Vagina (tissue), 2 donors: ENCODE results near the gene R3HDM4. TPM values are rescaled to one million over a fixed set of nuclear protein-coding genes. Genes with fewer than 3 reads are reported as not detected.

Experiments used
- DNase-seq, 2 donors: peaks; one replicate each; pipeline ENCODE4 v3.0.0-alpha.2; 2017; ENCODE audit errors: extremely low spot score in 2 of 2
- H3K27ac ChIP-seq: fragments of 200-600 bp; sonication (generic); one replicate; pipeline ENCODE4 v1.5.1; 2019
- H3K27me3 ChIP-seq: fragments of 200-600 bp; sonication (generic); one replicate; pipeline ENCODE4 v1.5.1; 2019
- H3K36me3 ChIP-seq, 2 donors: fragments of 200-600 bp; sonication (generic); one replicate each; pipeline ENCODE4 v1.5.1; 2017 to 2019
- H3K4me1 ChIP-seq: fragments of 200-600 bp; sonication (generic); one replicate; pipeline ENCODE4 v1.5.1; 2019
- H3K4me3 ChIP-seq, 2 donors: fragments of 200-600 bp; sonication (generic); 1 replicate in 1 of 2; 2 replicates in 1 of 2; pipeline ENCODE4 v1.5.1; 2016 to 2019
- H3K9me3 ChIP-seq: fragments of 200-600 bp; sonication (generic); one replicate; pipeline ENCODE4 v1.5.1; 2019
- POLR2A ChIP-seq, 2 donors: fragments of 450-650 bp; IDR thresholded peaks; one replicate each; pipeline ENCODE4 v1.6.1; 2017; ENCODE audit warnings: antibody characterized with exemption in 2 of 2, mild to moderate bottlenecking in 2 of 2, moderate library complexity in 2 of 2
- POLR2AphosphoS5 ChIP-seq, 2 donors: sonication (generic); formaldehyde crosslinking; IDR thresholded peaks; one replicate each; pipeline ENCODE4 v1.9.0; 2017; ENCODE audit warnings: antibody characterized with exemption in 2 of 2, mild to moderate bottlenecking in 2 of 2, low read depth in 1 of 2; ENCODE audit not compliant: insufficient read depth in 1 of 2
- intact Hi-C: fragments of 100-400 bp; cut with DNase I; formaldehyde crosslinking; loops from one replicate; pipeline ENCODE4 v1.15.1; 2023
- total RNA-seq: library from RNA; depleted of rRNA; stranded (reverse); fragments of >200 nt; gene quantifications from one replicate; pipeline ENCODE4 v1.2.3, GENCODE V29; 2016
- TF ChIP-seq, protein P1 (sequence below), 3 experiments: fragments of 450-650 bp in 2 of 3; fragments of 200-600 bp in 1 of 3; sonication (generic) in 1 of 3; IDR thresholded peaks; one replicate each; pipeline ENCODE4 v1.5.1; 2017 to 2019; ENCODE audit warnings: antibody characterized with exemption in 3 of 3, mild to moderate bottlenecking in 2 of 3, moderate library complexity in 2 of 3

R3HDM4 gene
- total RNA-seq, 1 donor from 2014 or later: 41.3 TPM

DNA sequence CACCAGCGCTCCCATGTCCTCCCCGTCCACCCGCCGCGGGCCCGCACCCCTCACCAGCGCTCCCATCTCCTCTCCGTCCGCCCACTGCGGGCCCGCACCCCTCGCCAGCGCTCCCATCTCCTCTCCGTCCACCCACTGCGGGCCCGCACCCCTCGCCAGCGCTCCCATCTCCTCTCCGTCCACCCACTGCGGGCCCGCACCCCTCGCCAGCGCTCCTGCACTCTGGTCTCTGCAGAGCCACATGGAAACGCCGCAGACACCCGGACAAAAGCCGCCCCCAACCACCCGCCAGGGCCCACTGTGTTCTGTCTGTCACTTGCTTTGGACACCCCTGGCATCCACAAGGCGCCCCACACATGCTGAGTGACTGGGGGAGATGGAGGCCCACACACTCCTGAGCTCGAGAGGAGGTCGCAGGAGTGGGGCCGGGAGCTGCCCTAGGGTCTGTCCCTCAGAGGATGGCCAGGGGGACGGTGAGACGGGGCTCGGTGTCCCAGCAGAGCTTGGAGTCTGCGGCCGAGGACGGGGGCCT is 46.2 kb downstream of the R3HDM4 start:
- intact Hi-C loops: loop anchor here (10.0 kb wide), 1 partner anchor 92 kb away; no protein-coding TSS in a partner anchor
- H3K4me3 ChIP-seq: no peak overlapping the region

DNA sequence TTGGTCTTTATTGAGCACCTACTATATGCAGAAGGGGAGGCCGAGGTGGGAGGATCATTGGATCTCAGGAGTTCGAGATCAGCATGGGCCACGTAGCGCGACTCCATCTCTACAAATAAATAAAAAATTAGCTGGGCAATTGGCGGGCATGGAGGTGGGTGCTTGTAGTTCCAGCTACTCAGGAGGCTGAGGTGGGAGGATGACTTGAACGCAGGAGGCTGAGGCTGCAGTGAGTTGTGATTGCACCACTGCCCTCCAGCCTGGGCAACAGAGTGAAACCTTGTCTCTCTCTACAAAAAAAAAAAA is 49.8 kb downstream of the R3HDM4 start:
- H3K27ac ChIP-seq: peak overlapping the region; percentile 2
- intact Hi-C loops: loop anchor here (5.0 to 10.0 kb wide), 2 partner anchors 88 to 119 kb away; partner anchors contain the start of gene WDR18
- TF ChIP-seq POLR2AphosphoS5 (IDR thresholded peaks at IDR 0.05; ENCODE audit: insufficient read depth in 1 of 2, low read depth in 1 of 2) (no peak), POLR2A (IDR thresholded peaks at IDR 0.05) (no peak)
- TF ChIP-seq, protein P1, sequence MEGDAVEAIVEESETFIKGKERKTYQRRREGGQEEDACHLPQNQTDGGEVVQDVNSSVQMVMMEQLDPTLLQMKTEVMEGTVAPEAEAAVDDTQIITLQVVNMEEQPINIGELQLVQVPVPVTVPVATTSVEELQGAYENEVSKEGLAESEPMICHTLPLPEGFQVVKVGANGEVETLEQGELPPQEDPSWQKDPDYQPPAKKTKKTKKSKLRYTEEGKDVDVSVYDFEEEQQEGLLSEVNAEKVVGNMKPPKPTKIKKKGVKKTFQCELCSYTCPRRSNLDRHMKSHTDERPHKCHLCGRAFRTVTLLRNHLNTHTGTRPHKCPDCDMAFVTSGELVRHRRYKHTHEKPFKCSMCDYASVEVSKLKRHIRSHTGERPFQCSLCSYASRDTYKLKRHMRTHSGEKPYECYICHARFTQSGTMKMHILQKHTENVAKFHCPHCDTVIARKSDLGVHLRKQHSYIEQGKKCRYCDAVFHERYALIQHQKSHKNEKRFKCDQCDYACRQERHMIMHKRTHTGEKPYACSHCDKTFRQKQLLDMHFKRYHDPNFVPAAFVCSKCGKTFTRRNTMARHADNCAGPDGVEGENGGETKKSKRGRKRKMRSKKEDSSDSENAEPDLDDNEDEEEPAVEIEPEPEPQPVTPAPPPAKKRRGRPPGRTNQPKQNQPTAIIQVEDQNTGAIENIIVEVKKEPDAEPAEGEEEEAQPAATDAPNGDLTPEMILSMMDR (IDR thresholded peaks at IDR 0.05): no peak
- H3K9me3 ChIP-seq: no peaks in the 10 kb centered on the region
- DNase-seq: no peak
- H3K4me1 ChIP-seq: peaks cover 58% of the 10 kb centered on the region
- peaks cover 0 to 7% of the 10 kb centered on the region in 2 donors for H3K36me3 ChIP-seq
- H3K27me3 ChIP-seq: no peaks in the 10 kb centered on the region
- H3K4me3 ChIP-seq: no peak overlapping the region

More for the DNA sequence above, 46.2 kb downstream of the R3HDM4 start:
- Histone ChIP-seq H3K36me3 (peaks cover 0 to 17% of the 10 kb centered on the region in 2 donors), H3K4me1 (peaks cover 54% of the 10 kb centered on the region), H3K27me3 (no peaks in the 10 kb centered on the region), H3K27ac (peak overlapping the region; percentile 27), H3K9me3 (no peaks in the 10 kb centered on the region)
- no peak for TF ChIP-seq POLR2A (IDR thresholded peaks at IDR 0.05)
- TF ChIP-seq POLR2AphosphoS5 (IDR thresholded peaks at IDR 0.05; ENCODE audit: insufficient read depth in 1 of 2, low read depth in 1 of 2): no peak
- TF ChIP-seq, protein P1 (IDR thresholded peaks at IDR 0.05): no peak
- DNase-seq: no peak

DNA sequence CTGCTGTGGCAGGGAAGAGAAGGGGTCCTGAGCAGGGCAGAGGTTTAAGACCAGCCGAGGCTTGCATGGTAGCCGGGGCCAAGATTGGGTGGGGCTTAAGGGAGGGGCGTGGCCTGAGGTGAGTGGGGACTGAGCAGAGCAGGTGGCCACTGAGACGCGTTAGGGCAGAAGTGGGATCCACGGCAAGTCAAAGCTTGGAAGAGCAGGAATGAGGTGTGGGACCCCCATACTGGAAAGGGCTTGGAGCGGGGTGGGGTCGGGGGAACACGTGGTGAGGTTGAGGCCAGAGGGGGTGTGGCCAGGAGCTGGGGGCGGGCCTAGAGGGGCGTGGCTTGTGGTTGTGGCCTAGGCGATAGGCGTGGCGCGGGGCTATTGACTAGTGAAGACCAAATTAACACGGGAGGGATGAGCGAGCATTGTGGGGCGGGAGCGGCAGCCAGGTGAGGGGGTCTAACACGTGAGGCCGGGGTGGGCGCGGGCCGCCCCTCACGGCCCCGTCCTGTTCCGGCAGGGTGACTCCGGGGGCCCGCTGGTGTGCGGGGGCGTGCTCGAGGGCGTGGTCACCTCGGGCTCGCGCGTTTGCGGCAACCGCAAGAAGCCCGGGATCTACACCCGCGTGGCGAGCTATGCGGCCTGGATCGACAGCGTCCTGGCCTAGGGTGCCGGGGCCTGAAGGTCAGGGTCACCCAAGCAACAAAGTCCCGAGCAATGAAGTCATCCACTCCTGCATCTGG is 50.3 kb downstream of the R3HDM4 start:
- Histone ChIP-seq H3K36me3 (peaks cover 0 to 1% of the 10 kb centered on the region in 2 donors), H3K4me1 (peaks cover 54% of the 10 kb centered on the region), H3K27me3 (no peaks in the 10 kb centered on the region), H3K4me3 (no peak overlapping the region), H3K27ac (peak overlapping the region; percentile 92), H3K9me3 (no peaks in the 10 kb centered on the region)
- no peak for TF ChIP-seq POLR2AphosphoS5 (IDR thresholded peaks at IDR 0.05; ENCODE audit: insufficient read depth in 1 of 2, low read depth in 1 of 2)
- no peak for TF ChIP-seq POLR2A (IDR thresholded peaks at IDR 0.05)
- TF ChIP-seq, protein P1 (IDR thresholded peaks at IDR 0.05): no peak
- intact Hi-C loops: loop anchor here (5.0 to 10.0 kb wide), 2 partner anchors 88 to 120 kb away; partner anchors contain the start of gene WDR18
- DNase-seq: no peak

DNA sequence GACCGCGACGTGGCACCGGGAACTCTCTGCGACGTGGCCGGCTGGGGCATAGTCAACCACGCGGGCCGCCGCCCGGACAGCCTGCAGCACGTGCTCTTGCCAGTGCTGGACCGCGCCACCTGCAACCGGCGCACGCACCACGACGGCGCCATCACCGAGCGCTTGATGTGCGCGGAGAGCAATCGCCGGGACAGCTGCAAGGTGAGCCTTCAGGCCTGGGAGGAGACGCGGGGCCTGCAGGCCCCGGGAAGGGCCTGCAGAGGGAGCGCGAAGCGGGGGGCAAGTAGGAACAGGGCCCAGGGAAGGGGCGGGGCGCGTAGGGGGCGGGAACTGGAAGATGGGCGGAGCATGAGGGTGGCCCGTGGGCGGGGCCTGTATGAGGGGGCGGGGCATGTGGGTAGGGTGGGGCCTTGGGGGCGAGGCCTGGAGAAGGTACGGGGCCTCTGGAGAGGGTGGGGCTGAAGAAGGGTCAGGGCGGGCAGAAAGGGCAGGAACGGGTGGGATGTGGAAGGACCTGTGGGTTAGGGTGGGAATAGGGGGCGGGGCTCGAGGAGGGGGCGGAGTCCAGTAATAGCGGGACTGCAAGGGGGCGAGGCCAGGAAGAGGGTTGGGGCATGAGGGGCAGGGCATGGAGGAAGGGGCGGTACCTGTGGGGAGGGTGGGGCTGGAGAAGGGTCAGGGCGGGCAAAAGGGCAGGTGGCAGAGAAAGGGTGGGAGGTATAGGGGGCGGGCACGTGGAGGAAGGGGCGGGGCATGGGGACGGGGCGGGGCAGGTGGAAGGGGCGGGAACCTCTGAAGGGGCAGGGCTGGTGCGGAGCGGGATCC is 51.1 kb downstream of the R3HDM4 start:
- Histone ChIP-seq H3K9me3 (no peaks in the 10 kb centered on the region), H3K27me3 (no peaks in the 10 kb centered on the region), H3K27ac (peak overlapping the region; percentile 92), H3K4me1 (peaks cover 48% of the 10 kb centered on the region), H3K4me3 (peak overlapping the region; percentile 53 to 59), H3K36me3 (no peaks in the 10 kb centered on the region)
- peak in 1 of 2 donors; percentile 16 for TF ChIP-seq POLR2AphosphoS5 (IDR thresholded peaks at IDR 0.05; ENCODE audit: insufficient read depth in 1 of 2, low read depth in 1 of 2)
- TF ChIP-seq, protein P1 (IDR thresholded peaks at IDR 0.05): no peak
- TF ChIP-seq POLR2A (IDR thresholded peaks at IDR 0.05): no peak
- DNase-seq: no peak
- intact Hi-C loops: loop anchor here (5.0 to 10.0 kb wide), 2 partner anchors 87 to 120 kb away; partner anchors contain the start of gene WDR18
